ENCODE data around the gene CDH16. TPM values are rescaled to one million over a fixed set of nuclear protein-coding genes. Genes with fewer than 3 reads are reported as not detected.

The CDH16 gene
- total RNA-seq, 1 donor from 2014 or later = not detected

- no peak overlapping the region for H3K4me3 Mint-ChIP-seq
- DNase-seq (ENCODE audit: low spot score in 2 of 2, unreplicated experiment in 2 of 2) = no peak
- peaks cover 53% of the 10 kb centered on the region for H3K4me1 Mint-ChIP-seq
- H3K36me3 Mint-ChIP-seq = no peaks in the 10 kb centered on the region
- no peak overlapping the region for H3K27ac Mint-ChIP-seq
- no peaks in the 10 kb centered on the region for H3K9me3 Mint-ChIP-seq
- peaks cover 2% of the 10 kb centered on the region for H3K27me3 Mint-ChIP-seq (ENCODE audit: low read depth)
- TF ChIP-seq CTCF (IDR thresholded peaks at IDR 0.05; ENCODE audit: unreplicated experiment) = no peak
Observed at GRCh38 chr16:66902648-66903543, 15.8 kb downstream of the CDH16 start.

GRCh38 chr16:66901626-66902025 lies 17.1 kb downstream of the CDH16 start:
- DNase-seq (ENCODE audit: low spot score in 2 of 2, unreplicated experiment in 2 of 2) = no peak
- TF ChIP-seq CTCF (IDR thresholded peaks at IDR 0.05; ENCODE audit: unreplicated experiment) = no peak
- no peaks in the 10 kb centered on the region for H3K9me3 Mint-ChIP-seq
- no peak overlapping the region for H3K27ac Mint-ChIP-seq
- H3K4me3 Mint-ChIP-seq = no peak overlapping the region
- no peaks in the 10 kb centered on the region for H3K27me3 Mint-ChIP-seq (ENCODE audit: low read depth)
- H3K36me3 Mint-ChIP-seq = no peaks in the 10 kb centered on the region
- peaks cover 52% of the 10 kb centered on the region for H3K4me1 Mint-ChIP-seq

- Mint-ChIP-seq H3K9me3 (no peaks in the 10 kb centered on the region), H3K36me3 (no peaks in the 10 kb centered on the region), H3K4me3 (no peak overlapping the region), H3K27ac (peak overlapping the region; percentile 84), H3K4me1 (peaks cover 46% of the 10 kb centered on the region), H3K27me3 (ENCODE audit: low read depth) (no peaks in the 10 kb centered on the region)
- no peak for DNase-seq (ENCODE audit: low spot score in 2 of 2, unreplicated experiment in 2 of 2)
- TF ChIP-seq CTCF (IDR thresholded peaks at IDR 0.05; ENCODE audit: unreplicated experiment) = no peak
Observed at GRCh38 chr16:66900721-66901441, 17.8 kb downstream of the CDH16 start.

- Mint-ChIP-seq H3K27me3 (ENCODE audit: low read depth) (no peaks in the 10 kb centered on the region), H3K4me1 (peaks cover 38% of the 10 kb centered on the region), H3K9me3 (no peaks in the 10 kb centered on the region), H3K36me3 (no peaks in the 10 kb centered on the region), H3K4me3 (no peak overlapping the region), H3K27ac (peak overlapping the region; percentile 84)
- DNase-seq (ENCODE audit: low spot score in 2 of 2, unreplicated experiment in 2 of 2) = peak; percentile 65 to 86
- no peak for TF ChIP-seq CTCF (IDR thresholded peaks at IDR 0.05; ENCODE audit: unreplicated experiment)
Observed at GRCh38 chr16:66899945-66900710, 18.6 kb downstream of the CDH16 start.

GRCh38 chr16:66899310-66899944 lies 19.3 kb downstream of the CDH16 start:
- peak overlapping the region; percentile 84 for H3K27ac Mint-ChIP-seq

More at GRCh38 chr16:66899310-66899944, 19.3 kb downstream of the CDH16 start:
- DNase-seq (ENCODE audit: low spot score in 2 of 2, unreplicated experiment in 2 of 2) = no peak
- H3K9me3 Mint-ChIP-seq = no peaks in the 10 kb centered on the region
- no peaks in the 10 kb centered on the region for H3K27me3 Mint-ChIP-seq (ENCODE audit: low read depth)
- TF ChIP-seq CTCF (IDR thresholded peaks at IDR 0.05; ENCODE audit: unreplicated experiment) = no peak
- peaks cover 31% of the 10 kb centered on the region for H3K4me1 Mint-ChIP-seq
- no peak overlapping the region for H3K4me3 Mint-ChIP-seq
- H3K36me3 Mint-ChIP-seq = no peaks in the 10 kb centered on the region
